HepG2 (cell line): Measurements from ENCODE around the gene USP34. TPM values are rescaled to one million over a fixed set of nuclear protein-coding genes. Genes with fewer than 3 reads are reported as not detected.

ENCODE experiments used
- ATAC-seq: fragments of 200-7000 bp; cut with Tn5 transposase; 3 replicates; pipeline ENCODE4 v1.9.1; 2020; ENCODE audit warnings: mild to moderate bottlenecking, moderate library complexity
- BruUV-seq: library from RNA; stranded (reverse); fragments of 400-500 nt; replicated peaks from 2 replicates; lab custom pipeline; 2021; lab: Mats Ljungman, UMichigan
- CTCF ChIA-PET: fragments of 300-600 bp; formaldehyde crosslinking; extraction: SDS; loops from one replicate; lab custom pipeline; 2021; ENCODE audit warnings: low total read pairs, inconsistent platforms, low intra/inter-chr PET ratio; lab: Yijun Ruan, JAX
- POLR2A ChIA-PET: fragments of 350-600 bp; sonication (Branson Sonifier 250); formaldehyde crosslinking; loops from one replicate; lab custom pipeline; 2020; ENCODE audit warnings: antibody characterized with exemption, inconsistent platforms; lab: Yijun Ruan, JAX
- DNase-seq: peaks from one replicate; pipeline ENCODE4 v3.0.0-alpha.2; 2015; ENCODE audit warnings: low spot score
- FAIRE-seq: peaks from 3 replicates; lab custom pipeline; 2011; peaks lifted over from hg19 to GRCh38; lab: Jason Lieb, UNC
- H2AFZ ChIP-seq: one replicate; pipeline ENCODE4 v1.6.1; 2011; ENCODE audit warnings: low read length, inconsistent platforms
- H3K27ac ChIP-seq: fragments of 300-600 bp; 3 replicates; pipeline ENCODE4 v1.8.0; 2011; ENCODE audit warnings: mixed run types, mild to moderate bottlenecking, mixed read lengths, low read length, inconsistent platforms; ENCODE audit not compliant: insufficient read depth; ENCODE audit errors: extremely low read length
- H3K27me3 ChIP-seq, 2 experiments: fragments of 200-600 bp in 1 of 2; 2 replicates in 1 of 2; 3 replicates in 1 of 2; pipeline versions ENCODE4 v1.6.0 to v1.8.0; 2011; ENCODE audit warnings: low read length in 2 of 2, mild to moderate bottlenecking in 2 of 2, moderate library complexity in 2 of 2, inconsistent platforms in 1 of 2; ENCODE audit not compliant: insufficient read depth in 2 of 2, control insufficient read depth in 1 of 2
- H3K36me3 ChIP-seq, 2 experiments: fragments of 200-600 bp in 1 of 2; replicated peaks in 1 of 2; 2 replicates in 1 of 2; 3 replicates in 1 of 2; pipeline versions ENCODE4 v1.5.1 to v1.8.0; 2011; ENCODE audit warnings: low read length in 2 of 2, inconsistent platforms in 1 of 2; ENCODE audit not compliant: insufficient read depth in 2 of 2, control insufficient read depth in 1 of 2
- H3K4me1 ChIP-seq: 2 replicates; pipeline ENCODE4 v1.5.1; 2012; ENCODE audit warnings: low read length, inconsistent platforms; ENCODE audit not compliant: insufficient read depth
- H3K4me2 ChIP-seq: 2 replicates; pipeline ENCODE4 v1.6.0; 2011; ENCODE audit warnings: low read depth, low read length, inconsistent platforms
- H3K4me3 ChIP-seq, 3 experiments: fragments of 200-600 bp in 1 of 3; sonication (generic), shearing (Covaris generic) in 1 of 3; replicated peaks in 1 of 3; 2 replicates each; pipeline ENCODE4 v1.5.1; 2011 to 2016; ENCODE audit warnings: low read length in 3 of 3, inconsistent platforms in 2 of 3, low read depth in 2 of 3, mild to moderate bottlenecking in 2 of 3, control low read depth in 1 of 3, mixed read lengths in 1 of 3; ENCODE audit not compliant: insufficient read depth in 1 of 3
- H3K79me2 ChIP-seq: one replicate; pipeline ENCODE4 v1.6.1; 2011; ENCODE audit warnings: low read length, inconsistent platforms; ENCODE audit not compliant: insufficient read depth
- H3K9ac ChIP-seq: 2 replicates; pipeline ENCODE4 v1.6.0; 2011; ENCODE audit warnings: mild to moderate bottlenecking, low read depth, low read length, inconsistent platforms; ENCODE audit not compliant: insufficient read depth
- H3K9me3 ChIP-seq: 2 replicates; pipeline ENCODE4 v1.5.1; 2012; ENCODE audit warnings: mild to moderate bottlenecking, low read length
- H4K20me1 ChIP-seq: 2 replicates; pipeline ENCODE4 v1.6.0; 2011; ENCODE audit warnings: inconsistent platforms, mild to moderate bottlenecking, low read length, moderate library complexity; ENCODE audit not compliant: insufficient read depth
- FOSL2 ChIP-seq: sonication (generic); formaldehyde crosslinking; IDR thresholded peaks from 2 replicates; pipeline ENCODE4 v1.4.0; 2020; ENCODE audit warnings: missing genetic modification reagents
- GZF1 ChIP-seq: sonication (generic); formaldehyde crosslinking; IDR thresholded peaks from 2 replicates; pipeline ENCODE4 v1.5.1; 2020; ENCODE audit warnings: mild to moderate bottlenecking, missing genetic modification reagents
- KMT2B ChIP-seq: IDR thresholded peaks from 2 replicates; pipeline ENCODE4 v1.6.1; 2016; ENCODE audit warnings: missing genetic modification reagents, missing compliant biosample characterization
- MLLT10 ChIP-seq: sonication (generic); formaldehyde crosslinking; IDR thresholded peaks from 2 replicates; pipeline ENCODE4 v1.4.0; 2020; ENCODE audit warnings: missing genetic modification reagents
- TAF1 ChIP-seq: sonication (generic); formaldehyde crosslinking; IDR thresholded peaks from 2 replicates; pipeline ENCODE4 v1.4.0; 2020; ENCODE audit warnings: missing genetic modification reagents
- THYN1 ChIP-seq: sonication (generic); formaldehyde crosslinking; IDR thresholded peaks from 2 replicates; pipeline ENCODE4 v1.8.1; 2023; ENCODE audit warnings: low read depth, mild to moderate bottlenecking, moderate library complexity, missing genetic modification reagents, borderline replicate concordance
- TOE1 ChIP-seq: sonication (generic); formaldehyde crosslinking; IDR thresholded peaks from 2 replicates; pipeline ENCODE4 v1.4.0; 2020; ENCODE audit warnings: mild to moderate bottlenecking, missing genetic modification reagents
- ZMYM3 ChIP-seq: sonication (generic); formaldehyde crosslinking; IDR thresholded peaks from 2 replicates; pipeline ENCODE4 v1.5.1; 2020; ENCODE audit warnings: mild to moderate bottlenecking, missing genetic modification reagents
- ZNF292 ChIP-seq: sonication (generic); formaldehyde crosslinking; IDR thresholded peaks from 2 replicates; pipeline ENCODE4 v1.8.1; 2022; ENCODE audit warnings: mild to moderate bottlenecking, low read depth, missing genetic modification reagents, borderline replicate concordance
- ZNF431 ChIP-seq: sonication (generic); formaldehyde crosslinking; IDR thresholded peaks from 2 replicates; pipeline ENCODE4 v1.9.0; 2022; ENCODE audit warnings: missing genetic modification reagents, low read depth, mild to moderate bottlenecking, borderline replicate concordance
- ZNF598 ChIP-seq: sonication (generic); formaldehyde crosslinking; IDR thresholded peaks from 2 replicates; pipeline ENCODE4 v1.5.1; 2020; ENCODE audit warnings: mild to moderate bottlenecking, missing genetic modification reagents, borderline replicate concordance
- ZNF790 ChIP-seq: sonication (generic); formaldehyde crosslinking; IDR thresholded peaks from 2 replicates; pipeline ENCODE4 v1.8.0; 2022; ENCODE audit warnings: missing genetic modification reagents, mild to moderate bottlenecking, borderline replicate concordance
- WGBS: methylation state at CpG from one replicate; pipeline ENCODE4 v1.1.6; 2017; ENCODE audit warnings: low lambda C conversion rate; 5-methylcytosine and 5-hydroxymethylcytosine counted together
- in situ Hi-C: cut with HindIII; loops from 2 replicates; pipeline ENCODE4 v1.10.0; 2017; ENCODE audit warnings: low pct_unique_long_range_greater_than_20kb; ENCODE audit not compliant: extremely low pct_ligation_motif_present
- intact Hi-C: fragments of 100-400 bp; cut with micrococcal nuclease; formaldehyde crosslinking; loops from one replicate; pipeline ENCODE4 v1.10.0; 2022; ENCODE audit not compliant: unreplicated experiment
- polyA plus RNA-seq, 8 experiments: library from polyadenylated mRNA; depleted of rRNA in 3 of 8; stranded (reverse) in 7 of 8; unstranded in 1 of 8; fragments of >200 nt; fragmentation: Illumina TruSeq in 4 of 8; extraction: Trizol in 4 of 8; gene quantifications; 2 replicates each; pipeline versions ENCODE4 v1.2.1 to v1.2.3, GENCODE V29; 2011 to 2016; ENCODE audit warnings: low read depth in 4 of 8, missing spikeins in 1 of 8, mixed read lengths in 1 of 8; ENCODE audit not compliant: insufficient read depth in 1 of 8
- total RNA-seq, 5 experiments: library from RNA; depleted of rRNA; stranded (reverse); fragments of >200 nt; fragmentation: Illumina TruSeq; extraction: Trizol; gene quantifications; 2 replicates each; pipeline ENCODE4 v1.2.3, GENCODE V29; 2016; ENCODE audit warnings: low read depth in 1 of 5
- TF ChIP-seq, protein P1 (sequence below): sonication (generic); formaldehyde crosslinking; IDR thresholded peaks from 2 replicates; pipeline ENCODE4 v1.4.0; 2020; ENCODE audit warnings: mild to moderate bottlenecking, low read depth, missing genetic modification reagents
- TF ChIP-seq, protein P2 (sequence below): sonication (generic); formaldehyde crosslinking; IDR thresholded peaks from 2 replicates; pipeline ENCODE4 v1.4.0; 2020; ENCODE audit warnings: missing genetic modification reagents
- TF ChIP-seq, protein P3 (sequence below): sonication (generic); formaldehyde crosslinking; IDR thresholded peaks from 2 replicates; pipeline ENCODE4 v1.5.0; 2020; ENCODE audit warnings: mild to moderate bottlenecking, missing genetic modification reagents
- TF ChIP-seq, protein P4 (sequence below): sonication (generic); formaldehyde crosslinking; IDR thresholded peaks from 2 replicates; pipeline ENCODE4 v1.4.0; 2020; ENCODE audit warnings: missing genetic modification reagents
- TF ChIP-seq, protein P5 (sequence below): sonication (generic); formaldehyde crosslinking; conservative IDR thresholded peaks from 2 replicates; pipeline ENCODE4 v1.4.0; 2020; ENCODE audit warnings: missing genetic modification reagents

The USP34 gene
- total and polyA plus RNA-seq, 2 of the 13 experiments (the other 11 are each of a cell fraction or from before 2014, with no cell fraction given): 99.2 to 100 TPM

DNA sequence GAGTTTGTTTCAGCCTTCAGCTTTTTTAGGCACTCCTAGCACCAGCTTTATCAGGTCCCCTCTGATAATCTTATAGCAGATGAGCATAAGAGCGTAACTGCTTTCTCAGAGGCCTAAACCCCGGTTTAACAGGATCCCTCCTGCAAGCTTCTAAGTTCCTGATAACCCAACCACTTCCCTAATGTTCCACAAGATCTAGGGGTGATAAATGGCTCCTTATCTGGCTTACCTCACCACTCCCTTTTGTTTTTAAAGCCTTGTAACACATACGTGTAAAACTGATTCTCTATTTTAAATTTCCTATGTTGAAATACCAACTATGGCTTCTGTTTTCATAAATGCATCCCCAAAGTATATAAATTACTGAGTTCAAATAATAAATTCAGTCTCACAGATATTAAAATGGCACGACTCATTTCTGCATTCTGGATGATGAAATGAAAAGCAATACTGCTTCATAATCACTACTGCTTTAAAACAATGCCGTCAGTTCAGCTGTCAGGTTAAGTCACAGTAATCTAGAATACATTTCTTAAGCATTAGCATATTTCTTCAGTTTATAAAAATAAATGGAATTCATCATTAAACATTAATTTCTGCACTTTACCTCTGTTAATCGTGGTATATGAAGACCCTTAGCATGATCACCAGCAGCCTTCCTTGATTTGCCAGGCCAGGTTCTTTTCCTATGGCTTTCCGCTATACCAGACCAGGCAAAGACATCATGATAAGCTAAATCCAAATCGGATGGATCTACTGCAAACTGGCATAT lies 182.6 kb downstream of the USP34 start:
- peaks cover 10 to 52% of the 10 kb centered on the region in 2 experiments for H3K36me3 ChIP-seq
- no peaks in the 10 kb centered on the region for H3K27me3 ChIP-seq
- ChIA-PET POLR2A (no interaction called here), CTCF (no interaction called here)
- no peak overlapping the region for H3K4me3 ChIP-seq
- 96% methylated on average over 8 of the region's 8 CpGs for WGBS
- H3K27ac ChIP-seq: no peak overlapping the region
- no peaks in the 10 kb centered on the region for H4K20me1 ChIP-seq
- no peak overlapping the region for H3K9ac ChIP-seq
- H3K9me3 ChIP-seq: no peaks in the 10 kb centered on the region
- BruUV-seq: no TSS peak
- H3K4me1 ChIP-seq: no peaks in the 10 kb centered on the region
- DNase-seq (no peak), FAIRE-seq (no peak), ATAC-seq (no peak)
- no peak overlapping the region for H2AFZ ChIP-seq
- in situ Hi-C loops: no loop called here
- H3K4me2 ChIP-seq: no peak overlapping the region
- intact Hi-C loops: no loop called here
- H3K79me2 ChIP-seq: no peaks in the 10 kb centered on the region
- no peak for TF ChIP-seq THYN1 (CRISPR knock-in tag)
- TF ChIP-seq, protein P1, sequence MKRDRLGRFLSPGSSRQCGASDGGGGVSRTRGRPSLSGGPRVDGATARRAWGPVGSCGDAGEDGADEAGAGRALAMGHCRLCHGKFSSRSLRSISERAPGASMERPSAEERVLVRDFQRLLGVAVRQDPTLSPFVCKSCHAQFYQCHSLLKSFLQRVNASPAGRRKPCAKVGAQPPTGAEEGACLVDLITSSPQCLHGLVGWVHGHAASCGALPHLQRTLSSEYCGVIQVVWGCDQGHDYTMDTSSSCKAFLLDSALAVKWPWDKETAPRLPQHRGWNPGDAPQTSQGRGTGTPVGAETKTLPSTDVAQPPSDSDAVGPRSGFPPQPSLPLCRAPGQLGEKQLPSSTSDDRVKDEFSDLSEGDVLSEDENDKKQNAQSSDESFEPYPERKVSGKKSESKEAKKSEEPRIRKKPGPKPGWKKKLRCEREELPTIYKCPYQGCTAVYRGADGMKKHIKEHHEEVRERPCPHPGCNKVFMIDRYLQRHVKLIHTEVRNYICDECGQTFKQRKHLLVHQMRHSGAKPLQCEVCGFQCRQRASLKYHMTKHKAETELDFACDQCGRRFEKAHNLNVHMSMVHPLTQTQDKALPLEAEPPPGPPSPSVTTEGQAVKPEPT (CRISPR knock-in tag): no peak
- no peak for TF ChIP-seq ZNF292 (CRISPR knock-in tag)
- TF ChIP-seq ZNF431 (CRISPR knock-in tag): no peak
- TF ChIP-seq, protein P2, sequence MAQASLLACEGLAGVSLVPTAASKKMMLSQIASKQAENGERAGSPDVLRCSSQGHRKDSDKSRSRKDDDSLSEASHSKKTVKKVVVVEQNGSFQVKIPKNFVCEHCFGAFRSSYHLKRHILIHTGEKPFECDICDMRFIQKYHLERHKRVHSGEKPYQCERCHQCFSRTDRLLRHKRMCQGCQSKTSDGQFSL (CRISPR knock-in tag): no peak
- TF ChIP-seq FOSL2 (CRISPR knock-in tag): no peak
- TF ChIP-seq, protein P3, sequence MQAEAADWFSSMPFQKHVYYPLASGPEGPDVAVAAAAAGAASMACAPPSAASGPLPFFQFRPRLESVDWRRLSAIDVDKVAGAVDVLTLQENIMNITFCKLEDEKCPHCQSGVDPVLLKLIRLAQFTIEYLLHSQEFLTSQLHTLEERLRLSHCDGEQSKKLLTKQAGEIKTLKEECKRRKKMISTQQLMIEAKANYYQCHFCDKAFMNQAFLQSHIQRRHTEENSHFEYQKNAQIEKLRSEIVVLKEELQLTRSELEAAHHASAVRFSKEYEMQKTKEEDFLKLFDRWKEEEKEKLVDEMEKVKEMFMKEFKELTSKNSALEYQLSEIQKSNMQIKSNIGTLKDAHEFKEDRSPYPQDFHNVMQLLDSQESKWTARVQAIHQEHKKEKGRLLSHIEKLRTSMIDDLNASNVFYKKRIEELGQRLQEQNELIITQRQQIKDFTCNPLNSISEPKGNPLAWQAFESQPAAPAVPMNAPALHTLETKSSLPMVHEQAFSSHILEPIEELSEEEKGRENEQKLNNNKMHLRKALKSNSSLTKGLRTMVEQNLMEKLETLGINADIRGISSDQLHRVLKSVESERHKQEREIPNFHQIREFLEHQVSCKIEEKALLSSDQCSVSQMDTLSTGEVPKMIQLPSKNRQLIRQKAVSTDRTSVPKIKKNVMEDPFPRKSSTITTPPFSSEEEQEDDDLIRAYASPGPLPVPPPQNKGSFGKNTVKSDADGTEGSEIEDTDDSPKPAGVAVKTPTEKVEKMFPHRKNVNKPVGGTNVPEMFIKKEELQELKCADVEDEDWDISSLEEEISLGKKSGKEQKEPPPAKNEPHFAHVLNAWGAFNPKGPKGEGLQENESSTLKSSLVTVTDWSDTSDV (CRISPR knock-in tag): no peak
- no peak for TF ChIP-seq ZMYM3 (CRISPR knock-in tag)
- TF ChIP-seq GZF1 (CRISPR knock-in tag): no peak
- TF ChIP-seq, protein P4, sequence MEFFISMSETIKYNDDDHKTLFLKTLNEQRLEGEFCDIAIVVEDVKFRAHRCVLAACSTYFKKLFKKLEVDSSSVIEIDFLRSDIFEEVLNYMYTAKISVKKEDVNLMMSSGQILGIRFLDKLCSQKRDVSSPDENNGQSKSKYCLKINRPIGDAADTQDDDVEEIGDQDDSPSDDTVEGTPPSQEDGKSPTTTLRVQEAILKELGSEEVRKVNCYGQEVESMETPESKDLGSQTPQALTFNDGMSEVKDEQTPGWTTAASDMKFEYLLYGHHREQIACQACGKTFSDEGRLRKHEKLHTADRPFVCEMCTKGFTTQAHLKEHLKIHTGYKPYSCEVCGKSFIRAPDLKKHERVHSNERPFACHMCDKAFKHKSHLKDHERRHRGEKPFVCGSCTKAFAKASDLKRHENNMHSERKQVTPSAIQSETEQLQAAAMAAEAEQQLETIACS: no peak
- TF ChIP-seq TOE1 (CRISPR knock-in tag): no peak
- no peak for TF ChIP-seq ZNF790
- TF ChIP-seq, protein P5, sequence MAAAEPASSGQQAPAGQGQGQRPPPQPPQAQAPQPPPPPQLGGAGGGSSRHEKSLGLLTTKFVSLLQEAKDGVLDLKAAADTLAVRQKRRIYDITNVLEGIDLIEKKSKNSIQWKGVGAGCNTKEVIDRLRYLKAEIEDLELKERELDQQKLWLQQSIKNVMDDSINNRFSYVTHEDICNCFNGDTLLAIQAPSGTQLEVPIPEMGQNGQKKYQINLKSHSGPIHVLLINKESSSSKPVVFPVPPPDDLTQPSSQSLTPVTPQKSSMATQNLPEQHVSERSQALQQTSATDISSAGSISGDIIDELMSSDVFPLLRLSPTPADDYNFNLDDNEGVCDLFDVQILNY (CRISPR knock-in tag): no peak
- no peak for TF ChIP-seq KMT2B (CRISPR knock-in tag)
- no peak for TF ChIP-seq ZNF598
- no peak for TF ChIP-seq MLLT10 (CRISPR knock-in tag)
- no peak for TF ChIP-seq TAF1 (CRISPR knock-in tag)
